Motor neuron (in vitro differentiated cells): ENCODE data around the gene DIPK1B. TPM values are rescaled to one million over a fixed set of nuclear protein-coding genes. Genes with fewer than 3 reads are reported as not detected.

ENCODE experiments used
- ATAC-seq, 8 experiments: fragments of 200-7000 bp; cut with Tn5 transposase; replicated peaks in 6 of 8; 2 replicates each; pipeline ENCODE4 v1.8.0; 2021; ENCODE audit warnings: mild to moderate bottlenecking in 8 of 8, moderate library complexity in 8 of 8
- H3K27ac ChIP-seq, 2 donors: fragments of 250-450 bp; sonication (Bioruptor Pico); 2 replicates each; pipeline ENCODE4 v1.9.0; 2021; ENCODE audit warnings: antibody characterized with exemption in 2 of 2, mild to moderate bottlenecking in 2 of 2, moderate library complexity in 1 of 2
- H3K4me1 ChIP-seq, 2 donors: fragments of 250-450 bp; sonication (Bioruptor Pico); replicated peaks in 1 of 2; 2 replicates each; pipeline ENCODE4 v1.6.1; 2021; ENCODE audit warnings: antibody characterized with exemption in 2 of 2, mild to moderate bottlenecking in 2 of 2, moderate library complexity in 1 of 2
- H3K4me3 ChIP-seq, 5 donors: fragments of 250-450 bp; sonication (Bioruptor Pico); 2 replicates each; pipeline ENCODE4 v1.9.0; 2021; ENCODE audit warnings: antibody characterized with exemption in 5 of 5, mild to moderate bottlenecking in 5 of 5, moderate library complexity in 4 of 5
- WGBS, 10 experiments: fragments of 450-650 bp; shearing (Covaris generic); methylation state at CpG; one replicate each; pipeline ENCODE4 v1.0.0; 2022; 5-methylcytosine and 5-hydroxymethylcytosine counted together
- in situ Hi-C, 9 experiments: fragments of 400-800 bp; cut with MboI; loops; one replicate each; pipeline ENCODE4 v1.15.0; 2021; ENCODE audit warnings: low sequenced_read_pairs in 9 of 9, low pct_unique_long_range_greater_than_20kb in 2 of 9; ENCODE audit not compliant: unreplicated experiment in 9 of 9
- total RNA-seq, 8 experiments: library from RNA; unstranded; fragments of 300-600 nt; gene quantifications; 2 replicates each; pipeline versions ENCODE4 v1.2.3 to v1.2.4, GENCODE V29; 2022

Gene DIPK1B
- total RNA-seq, 8 experiments from 2014 or later = 0.92 to 44.3 (median 27.8) TPM

- Histone ChIP-seq H3K4me3 (no peak overlapping the region), H3K27ac (no peak overlapping the region), H3K4me1 (peaks cover 15 to 42% of the 10 kb centered on the region in 2 donors)
- WGBS, 10 experiments = 85 to 100% (median 93%) methylated on average over 1 to 9 of the region's 14 CpGs; no CpG with 5 or more reads in 6 of the 10 experiments
- in situ Hi-C loops = no loop called here
- ATAC-seq = no peak
Observed at GRCh38 chr9:136693135-136693489, 19.3 kb upstream of the DIPK1B start.

GRCh38 chr9:136693490-136694162, 18.7 kb upstream of the DIPK1B start:
- no peak overlapping the region for H3K27ac ChIP-seq
- in situ Hi-C loops = no loop called here
- H3K4me1 ChIP-seq = peaks cover 15 to 46% of the 10 kb centered on the region in 2 donors
- WGBS, 10 experiments = 20 to 80% (median 47%) methylated on average over 1 to 3 of the region's 15 CpGs; no CpG with 5 or more reads in 6 of the 10 experiments
- peak; percentile 6 to 76 (median 48) for ATAC-seq
- no peak overlapping the region for H3K4me3 ChIP-seq

GRCh38 chr9:136694163-136694871, 18.1 kb upstream of the DIPK1B start:
- Histone ChIP-seq H3K4me3 (no peak overlapping the region), H3K27ac (no peak overlapping the region)
- ATAC-seq = peak; percentile 46 to 92 (median 56)

GRCh38 chr9:136694872-136695247, 17.5 kb upstream of the DIPK1B start:
- Histone ChIP-seq H3K4me3 (no peak overlapping the region), H3K4me1 (peaks cover 15 to 47% of the 10 kb centered on the region in 2 donors), H3K27ac (no peak overlapping the region)
- ATAC-seq = no peak
- in situ Hi-C loops = no loop called here
- 50 to 100% (median 85%) methylated on average over 1 to 4 of the region's 11 CpGs; no CpG with 5 or more reads in 5 of the 10 experiments for WGBS, 10 experiments

More at GRCh38 chr9:136694163-136694871, 18.1 kb upstream of the DIPK1B start:
- 18 to 40% (median 30%) methylated on average over 1 to 8 of the region's 32 CpGs; no CpG with 5 or more reads in 6 of the 10 experiments for WGBS, 10 experiments
- in situ Hi-C loops = no loop called here
- H3K4me1 ChIP-seq = peaks cover 15 to 47% of the 10 kb centered on the region in 2 donors

- WGBS, 10 experiments = 33 to 100% (median 88%) methylated on average over 1 to 8 of the region's 10 CpGs; no CpG with 5 or more reads in 5 of the 10 experiments
- ATAC-seq = peak in 1 of 8 experiments; percentile 21
Observed at GRCh38 chr9:136695435-136695895, 16.9 kb upstream of the DIPK1B start.

GRCh38 chr9:136695955-136696354, 16.4 kb upstream of the DIPK1B start:
- ATAC-seq = peak in 2 of 8 experiments; percentile 0
- WGBS, 10 experiments = 87% methylated on average over 3 of the region's 23 CpGs; no CpG with 5 or more reads in 9 of the 10 experiments
- in situ Hi-C loops = no loop called here
- Histone ChIP-seq H3K4me3 (no peak overlapping the region), H3K4me1 (peaks cover 15 to 49% of the 10 kb centered on the region in 2 donors), H3K27ac (no peak overlapping the region)

More at GRCh38 chr9:136695435-136695895, 16.9 kb upstream of the DIPK1B start:
- H3K4me3 ChIP-seq = no peak overlapping the region
- peaks cover 15 to 47% of the 10 kb centered on the region in 2 donors for H3K4me1 ChIP-seq
- in situ Hi-C loops = no loop called here
- H3K27ac ChIP-seq = no peak overlapping the region

GRCh38 chr9:136696502-136696901, 15.9 kb upstream of the DIPK1B start:
- Histone ChIP-seq H3K4me3 (no peak overlapping the region), H3K4me1 (peaks cover 15 to 47% of the 10 kb centered on the region in 2 donors), H3K27ac (peak overlapping the region in 1 of 2 donors; percentile 53)
- WGBS, 10 experiments = 80% methylated on average over 2 of the region's 9 CpGs; no CpG with 5 or more reads in 9 of the 10 experiments
- peak in 4 of 8 experiments; percentile 9 to 40 (median 24) for ATAC-seq
- in situ Hi-C loops = no loop called here

- no peak overlapping the region for H3K4me3 ChIP-seq
Observed at GRCh38 chr9:136697146-136697820, 15.1 kb upstream of the DIPK1B start.

GRCh38 chr9:136697821-136698526, 14.4 kb upstream of the DIPK1B start:
- ATAC-seq = no peak

More at GRCh38 chr9:136697146-136697820, 15.1 kb upstream of the DIPK1B start:
- ATAC-seq = peak in 5 of 8 experiments; percentile 2 to 51 (median 35)
- Histone ChIP-seq H3K27ac (peak overlapping the region in 1 of 2 donors; percentile 9), H3K4me1 (peaks cover 15 to 39% of the 10 kb centered on the region in 2 donors)
- WGBS, 10 experiments = 72 to 80% methylated on average over 2 to 3 of the region's 23 CpGs; no CpG with 5 or more reads in 8 of the 10 experiments
- in situ Hi-C loops = no loop called here

GRCh38 chr9:136698635-136699246, 13.6 kb upstream of the DIPK1B start:
- in situ Hi-C loops = no loop called here
- Histone ChIP-seq H3K27ac (no peak overlapping the region), H3K4me1 (peaks cover 15 to 44% of the 10 kb centered on the region in 2 donors), H3K4me3 (no peak overlapping the region)
- no peak for ATAC-seq
- 20 to 88% (median 71%) methylated on average over 1 to 10 of the region's 11 CpGs; no CpG with 5 or more reads in 3 of the 10 experiments for WGBS, 10 experiments

More at GRCh38 chr9:136697821-136698526, 14.4 kb upstream of the DIPK1B start:
- Histone ChIP-seq H3K27ac (peak overlapping the region in 1 of 2 donors; percentile 9), H3K4me1 (peaks cover 15 to 39% of the 10 kb centered on the region in 2 donors), H3K4me3 (no peak overlapping the region)
- in situ Hi-C loops = no loop called here
- 18 to 89% (median 67%) methylated on average over 2 to 10 of the region's 20 CpGs; no CpG with 5 or more reads in 1 of the 10 experiments for WGBS, 10 experiments

- no peak for ATAC-seq
- Histone ChIP-seq H3K27ac (no peak overlapping the region), H3K4me3 (no peak overlapping the region), H3K4me1 (peaks cover 15 to 37% of the 10 kb centered on the region in 2 donors)
- WGBS, 10 experiments = 17 to 93% (median 78%) methylated on average over 1 to 5 of the region's 13 CpGs; no CpG with 5 or more reads in 3 of the 10 experiments
- in situ Hi-C loops = no loop called here
Observed at GRCh38 chr9:136700304-136700703, 12.1 kb upstream of the DIPK1B start.
